ENCODE results near the gene GLP2R.

The GLP2R gene

DNA sequence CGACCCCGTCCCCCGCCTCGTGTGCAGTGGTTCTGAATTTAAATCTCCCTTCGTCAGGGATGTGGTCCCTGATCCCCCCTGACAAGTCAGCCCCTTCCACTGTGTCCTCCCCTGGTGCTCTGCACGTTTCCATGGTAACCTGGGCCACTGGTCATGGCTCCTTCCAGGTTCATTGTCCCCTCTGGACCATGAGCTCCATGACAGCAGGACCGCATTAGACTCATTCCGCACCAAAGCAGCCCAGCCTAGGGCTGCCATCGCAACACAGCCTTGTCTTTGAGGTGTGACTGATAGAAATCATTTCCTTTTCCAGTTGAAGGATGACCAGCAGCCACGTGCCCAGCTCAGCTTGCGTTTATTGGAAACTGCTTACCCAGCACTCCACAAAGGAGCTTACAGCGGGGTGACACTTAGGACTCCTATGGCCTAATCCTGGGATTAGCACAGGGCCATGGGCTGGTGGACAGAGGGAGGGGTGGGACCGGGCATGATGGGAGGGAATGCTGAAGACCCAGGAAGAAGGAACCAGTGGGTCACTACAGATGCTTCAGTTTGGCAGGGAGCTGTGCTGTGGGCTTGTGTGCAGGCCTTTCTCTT, 71.7 kb downstream of the GLP2R start:
- TF ChIP-seq, protein P1, sequence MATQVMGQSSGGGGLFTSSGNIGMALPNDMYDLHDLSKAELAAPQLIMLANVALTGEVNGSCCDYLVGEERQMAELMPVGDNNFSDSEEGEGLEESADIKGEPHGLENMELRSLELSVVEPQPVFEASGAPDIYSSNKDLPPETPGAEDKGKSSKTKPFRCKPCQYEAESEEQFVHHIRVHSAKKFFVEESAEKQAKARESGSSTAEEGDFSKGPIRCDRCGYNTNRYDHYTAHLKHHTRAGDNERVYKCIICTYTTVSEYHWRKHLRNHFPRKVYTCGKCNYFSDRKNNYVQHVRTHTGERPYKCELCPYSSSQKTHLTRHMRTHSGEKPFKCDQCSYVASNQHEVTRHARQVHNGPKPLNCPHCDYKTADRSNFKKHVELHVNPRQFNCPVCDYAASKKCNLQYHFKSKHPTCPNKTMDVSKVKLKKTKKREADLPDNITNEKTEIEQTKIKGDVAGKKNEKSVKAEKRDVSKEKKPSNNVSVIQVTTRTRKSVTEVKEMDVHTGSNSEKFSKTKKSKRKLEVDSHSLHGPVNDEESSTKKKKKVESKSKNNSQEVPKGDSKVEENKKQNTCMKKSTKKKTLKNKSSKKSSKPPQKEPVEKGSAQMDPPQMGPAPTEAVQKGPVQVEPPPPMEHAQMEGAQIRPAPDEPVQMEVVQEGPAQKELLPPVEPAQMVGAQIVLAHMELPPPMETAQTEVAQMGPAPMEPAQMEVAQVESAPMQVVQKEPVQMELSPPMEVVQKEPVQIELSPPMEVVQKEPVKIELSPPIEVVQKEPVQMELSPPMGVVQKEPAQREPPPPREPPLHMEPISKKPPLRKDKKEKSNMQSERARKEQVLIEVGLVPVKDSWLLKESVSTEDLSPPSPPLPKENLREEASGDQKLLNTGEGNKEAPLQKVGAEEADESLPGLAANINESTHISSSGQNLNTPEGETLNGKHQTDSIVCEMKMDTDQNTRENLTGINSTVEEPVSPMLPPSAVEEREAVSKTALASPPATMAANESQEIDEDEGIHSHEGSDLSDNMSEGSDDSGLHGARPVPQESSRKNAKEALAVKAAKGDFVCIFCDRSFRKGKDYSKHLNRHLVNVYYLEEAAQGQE (IDR thresholded peaks at IDR 0.05; ENCODE audit: insufficient read depth in 1 of 2, low read depth in 2 of 2, low read length in 2 of 2): no peak

DNA sequence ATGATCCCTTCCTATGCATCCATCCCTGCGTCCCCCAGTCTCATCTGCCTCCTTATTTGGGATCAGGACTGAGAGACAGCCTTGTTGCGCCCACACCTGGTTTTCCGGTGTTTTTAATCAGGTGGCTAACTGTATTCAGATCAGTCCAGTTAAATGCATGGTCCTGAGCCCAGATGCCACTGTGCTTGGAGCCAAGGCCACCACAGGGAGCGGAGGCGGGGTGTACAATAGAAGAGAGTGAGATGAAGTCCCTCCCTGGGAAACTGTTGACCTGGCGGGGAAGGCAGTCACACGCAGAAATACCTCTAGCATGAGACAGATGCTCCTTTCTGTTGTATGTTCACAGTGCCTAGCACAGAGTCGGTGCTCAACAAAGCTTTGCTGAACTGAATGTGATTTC, 73.1 kb downstream of the GLP2R start:
- TF ChIP-seq, protein P1 (IDR thresholded peaks at IDR 0.05; ENCODE audit: insufficient read depth in 1 of 2, low read depth in 2 of 2, low read length in 2 of 2): no peak

DNA sequence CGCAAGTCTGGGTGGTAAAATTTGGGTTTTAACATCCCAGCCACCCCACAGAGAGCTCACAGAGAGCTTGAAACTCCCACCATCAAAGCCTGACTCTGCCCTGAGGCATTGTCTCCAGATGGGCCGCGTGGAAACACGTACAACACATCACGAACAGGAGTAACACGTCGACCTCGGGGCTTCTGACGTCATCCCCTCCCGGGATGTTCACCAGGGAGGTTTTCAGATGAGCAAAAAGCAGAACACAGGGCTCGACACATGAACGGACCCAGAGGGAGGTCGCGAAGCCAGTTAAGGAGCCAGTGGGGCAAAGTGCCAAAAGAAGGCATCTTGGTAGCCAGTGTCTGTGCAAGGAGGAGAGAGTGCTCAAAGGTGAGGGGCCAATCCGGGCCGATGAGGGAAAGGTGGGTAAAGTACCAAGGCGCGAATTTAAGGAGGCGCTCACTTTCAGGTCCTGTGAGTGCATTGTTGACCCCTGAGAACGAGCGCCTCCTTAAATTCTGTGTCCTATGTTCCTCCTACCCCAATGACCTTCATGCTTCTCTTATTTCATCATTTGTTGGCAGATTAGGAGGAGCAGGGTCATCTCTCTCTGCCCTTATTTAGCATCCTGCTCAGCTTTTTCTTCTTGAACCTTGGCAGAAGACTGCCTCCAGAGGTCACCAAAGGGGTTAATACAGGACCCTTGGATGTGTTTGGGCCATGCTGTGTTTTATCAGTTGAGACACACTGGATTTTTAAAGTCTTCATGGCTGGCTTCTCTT, 73.7 kb downstream of the GLP2R start:
- TF ChIP-seq TAF1 (IDR thresholded peaks at IDR 0.05; ENCODE audit: borderline replicate concordance, insufficient read depth, low read length) (no peak), SIN3A (IDR thresholded peaks at IDR 0.05; ENCODE audit: borderline replicate concordance, insufficient read depth, low read length) (no peak), FOXP2 (optimal IDR thresholded peaks at IDR 0.05; ENCODE audit: borderline replicate concordance, extremely low read depth, extremely low read length, insufficient read depth) (no peak), POLR2AphosphoS5 (IDR thresholded peaks at IDR 0.05; ENCODE audit: low read depth, low read length) (no peak)
- TF ChIP-seq, protein P1 (IDR thresholded peaks at IDR 0.05; ENCODE audit: insufficient read depth in 1 of 2, low read depth in 2 of 2, low read length in 2 of 2): no peak

GRCh38 chr17:9900044-9900594, 74.4 kb downstream of the GLP2R start:
- no peak for TF ChIP-seq POLR2AphosphoS5 (IDR thresholded peaks at IDR 0.05; ENCODE audit: low read depth, low read length)
- TF ChIP-seq, protein P1 (IDR thresholded peaks at IDR 0.05; ENCODE audit: insufficient read depth in 1 of 2, low read depth in 2 of 2, low read length in 2 of 2): no peak
- no peak for TF ChIP-seq TAF1 (IDR thresholded peaks at IDR 0.05; ENCODE audit: borderline replicate concordance, insufficient read depth, low read length)
- TF ChIP-seq SIN3A (IDR thresholded peaks at IDR 0.05; ENCODE audit: borderline replicate concordance, insufficient read depth, low read length): no peak
- TF ChIP-seq FOXP2 (optimal IDR thresholded peaks at IDR 0.05; ENCODE audit: borderline replicate concordance, extremely low read depth, extremely low read length, insufficient read depth): no peak

GRCh38 chr17:9900784-9901183, 75.1 kb downstream of the GLP2R start:
- TF ChIP-seq TAF1 (IDR thresholded peaks at IDR 0.05; ENCODE audit: borderline replicate concordance, insufficient read depth, low read length) (no peak), SIN3A (IDR thresholded peaks at IDR 0.05; ENCODE audit: borderline replicate concordance, insufficient read depth, low read length) (no peak), FOXP2 (optimal IDR thresholded peaks at IDR 0.05; ENCODE audit: borderline replicate concordance, extremely low read depth, extremely low read length, insufficient read depth) (no peak), POLR2AphosphoS5 (IDR thresholded peaks at IDR 0.05; ENCODE audit: low read depth, low read length) (no peak)
- TF ChIP-seq, protein P1 (IDR thresholded peaks at IDR 0.05; ENCODE audit: insufficient read depth in 1 of 2, low read depth in 2 of 2, low read length in 2 of 2): no peak

All from PFSK-1 (cell line).